ENCODE measurements around the gene SNIP1. TPM values are rescaled to one million over a fixed set of nuclear protein-coding genes. Genes with fewer than 3 reads are reported as not detected.
"Not testable (repeated sequence)": the region's sequence is repeated elsewhere in the genome, so short reads cannot be mapped to it uniquely, and the experiment has no call there.

SNIP1 gene
- total RNA-seq, 2 experiments from 2014 or later = 57.9 to 64.7 TPM

GRCh38 chr1:37513795-37514349 is 40.2 kb downstream of the SNIP1 start:
- peak overlapping the region; percentile 86 for H3K4me3 ChIP-seq (ENCODE audit: low read length)
- no peaks in the 10 kb centered on the region for H3K9me3 ChIP-seq (ENCODE audit: control insufficient read depth in 1 of 2, insufficient read depth in 1 of 2, low read length in 2 of 2)
- peak in 12 of 14 experiments; percentile 16 to 73 (median 26) for DNase-seq
- peak; percentile 4 for ATAC-seq (ENCODE audit: poor library complexity)
- H3K36me3 Mint-ChIP-seq (ENCODE audit: low read depth) = peaks cover 43% of the 10 kb centered on the region
- peaks cover 22% of the 10 kb centered on the region for H3K4me1 ChIP-seq (ENCODE audit: insufficient read depth, low read length)
- peak overlapping the region in 1 of 2 donors; percentile 79 for H3K27ac ChIP-seq (ENCODE audit: low read depth in 1 of 2, low read length in 2 of 2)
- intact Hi-C loops (cut with DNase I, micrococcal nuclease) = loop anchor here (2.0 kb wide), 4 partner anchors 35 to 169 kb away; partner anchors contain the start of gene GNL2 (in 1 of the 2)
- peaks cover 45% of the 10 kb centered on the region for H3K4me1 Mint-ChIP-seq (ENCODE audit: low read depth)
- H3K27ac Mint-ChIP-seq = peak overlapping the region; percentile 95
- no peaks in the 10 kb centered on the region for H3K27me3 ChIP-seq (ENCODE audit: control insufficient read depth in 1 of 2, insufficient read depth in 2 of 2, low read length in 2 of 2)
- H3K27me3 Mint-ChIP-seq = no peaks in the 10 kb centered on the region
- no peak for TF ChIP-seq CTCF (IDR thresholded peaks at IDR 0.05)
- no peaks in the 10 kb centered on the region for H3K9me3 Mint-ChIP-seq
- CTCF ChIA-PET = interaction anchor here (0.8 to 3.5 kb wide), 22 partner anchors 8 to 179 kb away, joined by 3 to 28 read pairs (median 7); partner anchors contain the start of genes CDCA8 and GNL2
- H3K4me3 Mint-ChIP-seq = peak overlapping the region; percentile 97
- peaks cover 22% of the 10 kb centered on the region for H3K36me3 ChIP-seq (ENCODE audit: insufficient read depth, low read length)
- POLR2A ChIA-PET = interaction anchor here (0.9 to 2.4 kb wide), 16 partner anchors 10 to 345 kb away, joined by 3 to 41 read pairs (median 7); partner anchors contain the start of genes C1orf122, CDCA8, MTF1 and SNIP1

GRCh38 chr1:37509181-37509580 is 44.9 kb downstream of the SNIP1 start:
- DNase-seq (no peak), ATAC-seq (ENCODE audit: poor library complexity) (no peak)
- peaks cover 59% of the 10 kb centered on the region for H3K36me3 ChIP-seq (ENCODE audit: insufficient read depth, low read length)
- no peak overlapping the region for H3K4me3 ChIP-seq (ENCODE audit: low read length)
- H3K9me3 ChIP-seq (ENCODE audit: control insufficient read depth in 1 of 2, insufficient read depth in 1 of 2, low read length in 2 of 2) = no peaks in the 10 kb centered on the region
- CTCF ChIA-PET = interaction anchor here (0.6 to 3.0 kb wide), 2 partner anchors 11 to 22 kb away, joined by 3 to 10 read pairs; no protein-coding TSS in a partner anchor
- Mint-ChIP-seq H3K4me1 (ENCODE audit: low read depth) (peaks cover 41% of the 10 kb centered on the region), H3K4me3 (peak overlapping the region; percentile 68), H3K9me3 (no peaks in the 10 kb centered on the region), H3K27ac (no peak overlapping the region), H3K36me3 (ENCODE audit: low read depth) (peaks cover 67% of the 10 kb centered on the region), H3K27me3 (no peaks in the 10 kb centered on the region)
- intact Hi-C loops (cut with DNase I, micrococcal nuclease) = no loop called here
- H3K27ac ChIP-seq (ENCODE audit: low read depth in 1 of 2, low read length in 2 of 2) = no peak overlapping the region
- no peaks in the 10 kb centered on the region for H3K27me3 ChIP-seq (ENCODE audit: control insufficient read depth in 1 of 2, insufficient read depth in 2 of 2, low read length in 2 of 2)
- POLR2A ChIA-PET = interaction anchor here (1.4 kb wide), 1 partner anchor 20 kb away, joined by 4 read pairs; no protein-coding TSS in a partner anchor
- no peak for TF ChIP-seq CTCF (IDR thresholded peaks at IDR 0.05)
- H3K4me1 ChIP-seq (ENCODE audit: insufficient read depth, low read length) = peaks cover 14% of the 10 kb centered on the region

- no peaks in the 10 kb centered on the region for H3K9me3 ChIP-seq (ENCODE audit: control insufficient read depth in 1 of 2, insufficient read depth in 1 of 2, low read length in 2 of 2)
- no peaks in the 10 kb centered on the region for H3K27me3 ChIP-seq (ENCODE audit: control insufficient read depth in 1 of 2, insufficient read depth in 2 of 2, low read length in 2 of 2)
- no peak for DNase-seq
- H3K4me1 Mint-ChIP-seq (ENCODE audit: low read depth) = peaks cover 31% of the 10 kb centered on the region
- ChIA-PET CTCF (no interaction called here), POLR2A (no interaction called here)
- H3K4me1 ChIP-seq (ENCODE audit: insufficient read depth, low read length) = no peaks in the 10 kb centered on the region
- H3K27me3 Mint-ChIP-seq = no peaks in the 10 kb centered on the region
- intact Hi-C loops (cut with DNase I, micrococcal nuclease) = no loop called here
- no peak for ATAC-seq (ENCODE audit: poor library complexity)
- peaks cover 71% of the 10 kb centered on the region for H3K36me3 ChIP-seq (ENCODE audit: insufficient read depth, low read length)
- H3K27ac Mint-ChIP-seq = no peak overlapping the region
- H3K4me3 Mint-ChIP-seq = no peak overlapping the region
- no peak overlapping the region for H3K4me3 ChIP-seq (ENCODE audit: low read length)
- no peak for TF ChIP-seq CTCF (IDR thresholded peaks at IDR 0.05)
- no peak overlapping the region for H3K27ac ChIP-seq (ENCODE audit: low read depth in 1 of 2, low read length in 2 of 2)
- peaks cover 68% of the 10 kb centered on the region for H3K36me3 Mint-ChIP-seq (ENCODE audit: low read depth)
- H3K9me3 Mint-ChIP-seq = no peaks in the 10 kb centered on the region
Observed at GRCh38 chr1:37506740-37507139, 47.4 kb downstream of the SNIP1 start.

- DNase-seq; H3K27me3 Mint-ChIP-seq; H3K9me3 Mint-ChIP-seq; ATAC-seq (ENCODE audit: poor library complexity); H3K27ac Mint-ChIP-seq; H3K4me3 ChIP-seq (ENCODE audit: low read length); H3K4me3 Mint-ChIP-seq; H3K9me3 ChIP-seq (ENCODE audit: control insufficient read depth in 1 of 2, insufficient read depth in 1 of 2, low read length in 2 of 2); H3K27ac ChIP-seq (ENCODE audit: low read depth in 1 of 2, low read length in 2 of 2); H3K27me3 ChIP-seq (ENCODE audit: control insufficient read depth in 1 of 2, insufficient read depth in 2 of 2, low read length in 2 of 2); H3K4me1 ChIP-seq (ENCODE audit: insufficient read depth, low read length); intact Hi-C loops (cut with DNase I, micrococcal nuclease); POLR2A ChIA-PET: not testable (repeated sequence)
- CTCF ChIA-PET = interaction anchor here (1.6 to 2.5 kb wide), 2 partner anchors 12 to 46 kb away, joined by 3 to 12 read pairs; partner anchors contain the start of gene MEAF6
- Mint-ChIP-seq H3K36me3 (ENCODE audit: low read depth) (peaks cover 81% of the 10 kb centered on the region), H3K4me1 (ENCODE audit: low read depth) (peaks cover 21% of the 10 kb centered on the region)
- peaks cover 78% of the 10 kb centered on the region for H3K36me3 ChIP-seq (ENCODE audit: insufficient read depth, low read length)
Observed at GRCh38 chr1:37502791-37503190, 51.3 kb downstream of the SNIP1 start.

Data from CD4-positive, alpha-beta T cell (primary cell).